Stimulated activated CD4-positive, alpha-beta T cell treated with anti-CD3 and anti-CD28 coated beads, Interleukin-12 subunit alpha, Interleukin-12 subunit beta, amount 100 ng/mL, for 24 hours (primary cell): ENCODE data around the gene DLX4.

Experiments used
- DNase-seq, 2 experiments: peaks; one replicate each; pipeline ENCODE4 v3.0.0-alpha.2; 2020; ENCODE audit warnings: low read depth in 2 of 2

Gene DLX4

DNA sequence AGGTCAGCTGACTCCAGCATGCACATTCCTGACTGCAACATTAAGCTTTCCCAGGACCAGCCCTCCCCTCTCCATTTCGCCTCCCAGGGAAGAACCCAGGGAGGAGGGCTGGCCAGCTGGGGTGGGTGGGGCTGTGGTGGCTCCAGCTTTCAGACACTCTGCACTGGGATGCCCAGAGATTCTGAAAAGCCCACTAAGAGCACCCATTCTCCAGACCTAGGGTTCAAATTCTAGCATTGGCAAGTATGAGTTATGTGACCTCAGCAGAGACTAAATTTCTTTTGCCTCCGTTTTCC is 18.2 kb downstream of the DLX4 start:
- no peak for DNase-seq

DNA sequence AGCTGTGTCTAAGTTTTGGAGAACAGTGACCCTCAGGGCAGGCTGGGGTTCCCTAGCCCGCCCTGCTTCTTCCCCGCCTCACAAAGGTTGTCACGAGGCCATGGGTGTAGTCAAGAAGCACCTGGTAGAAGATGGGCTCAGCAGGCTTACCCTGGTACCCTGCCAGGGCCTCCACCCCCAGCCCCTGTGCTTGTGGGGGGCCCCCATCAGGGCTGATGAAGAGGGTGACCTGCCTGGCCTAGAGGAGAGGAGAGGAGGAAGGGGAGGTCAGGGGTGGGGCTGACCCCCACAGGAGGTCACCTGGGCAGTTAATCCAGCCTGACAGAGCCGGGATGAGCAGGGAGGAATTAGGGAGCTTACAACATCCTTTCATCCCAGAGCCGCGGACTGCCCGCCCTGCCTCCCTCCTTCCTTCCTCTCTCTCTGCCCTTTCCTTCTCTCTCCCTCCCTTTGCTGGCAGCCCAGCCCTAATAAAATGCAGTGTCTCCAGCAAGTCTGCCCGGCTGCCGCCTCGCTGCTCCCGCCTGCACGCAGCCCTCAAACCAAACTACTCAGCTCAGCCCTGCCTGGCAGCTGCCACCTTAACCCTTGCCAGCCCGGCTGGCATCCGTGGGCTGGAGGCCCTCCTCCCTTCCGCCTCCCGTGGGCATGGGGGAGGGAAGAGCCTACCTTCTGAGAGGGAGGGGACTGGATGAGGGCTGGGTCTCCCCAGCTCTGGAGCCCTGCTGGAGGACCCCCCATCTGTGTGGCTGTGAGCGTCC is 18.9 kb downstream of the DLX4 start:
- DNase-seq, result no peak

DNA sequence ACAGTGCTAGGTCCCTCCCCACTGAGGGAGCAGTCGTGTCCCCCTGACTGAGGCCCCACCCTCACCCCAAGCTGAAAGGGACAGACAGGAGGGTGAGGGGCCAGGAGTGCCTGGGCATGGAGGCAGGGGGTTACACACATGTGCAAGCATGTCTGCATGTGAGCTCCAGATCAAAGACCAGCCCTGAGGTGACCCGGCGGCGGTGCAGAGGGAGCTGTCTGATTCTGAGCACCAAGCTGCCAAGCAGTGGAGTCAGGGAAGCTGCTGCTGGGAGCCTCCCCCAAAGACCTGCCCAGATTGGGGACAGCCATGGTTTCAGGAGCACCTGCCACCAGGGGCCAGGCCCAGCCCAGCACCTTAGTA is 20.5 kb downstream of the DLX4 start:
- no peak for DNase-seq

DNA sequence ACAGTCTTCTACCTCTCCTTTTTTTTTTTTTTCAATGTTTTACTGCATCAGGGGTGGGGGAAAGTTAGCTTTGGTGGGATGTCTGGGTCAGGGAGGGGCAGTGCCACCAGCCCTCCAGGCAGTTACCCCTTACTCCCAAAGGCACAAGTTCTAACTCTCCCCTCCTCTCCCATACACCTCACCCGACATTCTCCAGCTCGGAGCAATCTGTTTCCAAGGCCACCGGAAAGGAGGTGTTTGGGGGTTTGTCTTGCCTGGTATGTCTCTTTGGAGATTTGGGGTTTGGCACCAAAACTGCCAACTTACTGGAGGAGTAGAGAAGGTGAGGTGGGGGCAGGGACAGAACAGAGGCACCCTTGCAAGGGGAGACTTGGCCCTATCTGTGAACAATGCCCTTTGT is 21.3 kb downstream of the DLX4 start:
- no peak for DNase-seq

DNA sequence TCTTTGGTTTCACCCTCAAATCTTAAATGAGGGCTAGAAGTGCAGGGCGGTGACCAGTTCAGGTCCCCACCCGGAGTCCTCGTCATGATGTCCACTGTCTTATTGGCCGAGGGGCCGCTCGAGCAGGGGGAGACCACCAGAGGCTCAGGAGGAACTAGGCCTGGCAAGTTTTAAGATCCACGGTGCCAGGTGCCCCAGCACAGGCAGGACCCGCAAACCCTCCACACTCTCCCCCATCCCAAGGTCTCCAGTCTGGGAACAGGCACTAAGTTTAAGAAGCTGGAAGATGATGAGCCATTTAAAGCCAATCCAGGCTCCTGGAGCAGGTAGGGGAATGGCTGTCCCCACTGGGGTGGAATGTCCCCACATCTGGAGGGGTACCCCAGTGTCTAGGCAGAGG is 21.9 kb downstream of the DLX4 start:
- no peak for DNase-seq

DNA sequence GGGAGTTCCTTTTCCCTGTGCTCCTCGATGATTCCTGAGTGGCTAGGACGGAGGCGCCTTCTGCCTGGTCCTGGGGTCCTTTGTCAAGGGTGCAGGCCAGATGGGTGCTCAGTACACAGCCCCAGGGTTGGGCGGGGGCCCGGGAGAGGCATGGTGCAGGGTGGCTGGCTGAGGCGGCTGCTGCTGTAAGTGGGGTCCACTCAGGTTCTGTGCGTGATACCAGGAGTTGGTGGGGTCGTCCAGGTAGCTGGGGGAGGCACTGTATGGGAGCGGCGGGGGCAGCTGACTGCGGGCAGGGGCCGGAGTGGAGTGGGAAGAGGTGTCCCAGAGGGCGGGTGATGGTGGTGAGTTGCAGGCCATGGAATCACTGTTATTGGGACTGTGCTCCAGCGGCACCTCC is 22.4 kb downstream of the DLX4 start:
- DNase-seq, result no peak

DNA sequence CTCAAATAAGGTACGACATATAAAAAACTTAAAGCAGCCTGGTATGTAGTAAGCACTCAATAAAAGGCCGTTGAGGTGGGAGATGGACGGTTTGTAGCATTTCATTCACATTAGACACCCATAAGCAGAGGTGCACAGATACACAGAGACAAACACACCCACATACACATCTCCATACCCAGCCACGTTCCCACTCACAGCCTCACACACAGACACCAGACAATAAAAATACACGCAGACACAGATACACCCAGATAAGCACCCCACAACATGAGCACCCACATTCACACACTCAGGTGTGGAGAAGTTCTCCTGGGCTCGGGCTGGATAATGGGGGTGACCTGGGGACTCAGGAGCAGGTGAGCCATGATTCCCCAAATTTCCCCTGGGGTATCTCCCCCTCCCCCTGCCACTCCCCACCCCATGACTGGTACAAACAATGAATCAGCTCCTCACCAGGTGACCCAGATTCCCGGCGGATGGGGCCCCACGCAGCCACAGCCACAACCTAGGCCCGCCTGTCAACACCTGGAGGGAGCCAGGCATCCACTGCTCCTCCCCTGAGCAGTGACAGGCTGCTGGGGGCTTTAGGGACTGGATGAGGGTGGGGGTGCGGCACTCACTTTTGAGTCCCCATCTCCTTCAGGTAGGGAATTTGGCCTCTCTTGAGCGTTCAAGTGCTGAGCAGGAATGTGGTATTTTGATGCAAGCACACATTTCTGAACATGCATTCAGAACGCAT is 23.4 kb downstream of the DLX4 start:
- no peak for DNase-seq

DNA sequence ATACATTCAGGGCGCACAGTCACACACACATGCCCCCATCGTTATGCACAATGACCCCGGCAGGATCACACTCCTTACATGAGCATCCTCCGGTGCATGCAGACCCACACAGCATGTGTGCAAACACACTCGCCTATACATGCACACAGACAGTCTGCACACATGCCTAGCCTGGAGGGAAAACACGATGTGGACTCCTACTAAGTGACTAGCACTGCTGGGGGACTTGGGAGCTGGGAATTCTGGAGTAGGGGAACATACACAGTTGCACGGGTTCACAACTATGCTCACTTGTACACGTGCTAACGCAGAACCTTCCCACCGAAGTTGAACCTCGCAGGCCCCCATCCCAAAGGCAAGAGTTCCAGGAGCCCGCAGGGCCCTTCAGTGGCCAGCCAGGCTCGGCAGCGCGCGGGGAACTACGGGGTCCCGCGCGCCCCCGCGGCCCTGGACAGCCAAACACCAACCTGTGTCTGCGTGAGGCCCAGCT is 24.0 kb downstream of the DLX4 start:
- DNase-seq, result no peak

DNA sequence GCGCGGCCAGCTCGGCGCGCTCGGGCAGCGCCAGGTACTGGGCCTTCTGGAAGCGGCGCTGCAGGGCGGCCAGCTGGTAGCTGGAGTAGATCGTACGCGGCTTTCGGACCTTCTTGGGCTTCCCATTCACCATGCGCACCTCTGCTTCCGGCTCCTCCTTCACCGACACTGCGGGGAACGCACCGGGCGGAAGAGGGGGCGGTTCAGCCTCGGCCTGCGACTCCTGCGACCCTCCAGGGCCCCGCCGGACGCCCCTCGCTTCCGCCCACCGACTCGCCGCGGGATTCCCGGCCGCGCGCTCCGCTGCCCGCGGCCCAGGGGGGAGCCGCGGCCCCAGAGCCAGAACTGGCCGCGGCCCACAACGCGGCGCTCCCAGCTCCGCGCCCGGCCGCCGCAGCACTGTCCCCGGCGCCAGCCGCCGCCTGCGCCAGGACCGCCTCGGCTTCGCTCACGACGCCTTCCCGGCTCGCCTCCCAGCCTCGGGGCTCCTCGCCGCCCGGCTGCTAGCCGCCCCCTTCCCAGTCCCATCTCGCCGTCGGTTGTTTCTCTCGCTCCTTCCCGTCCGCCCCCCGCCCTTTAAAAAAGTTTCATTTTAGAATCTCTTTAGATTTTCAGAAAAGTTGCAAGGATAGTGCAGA is 24.6 kb downstream of the DLX4 start:
- no peak for DNase-seq

DNA sequence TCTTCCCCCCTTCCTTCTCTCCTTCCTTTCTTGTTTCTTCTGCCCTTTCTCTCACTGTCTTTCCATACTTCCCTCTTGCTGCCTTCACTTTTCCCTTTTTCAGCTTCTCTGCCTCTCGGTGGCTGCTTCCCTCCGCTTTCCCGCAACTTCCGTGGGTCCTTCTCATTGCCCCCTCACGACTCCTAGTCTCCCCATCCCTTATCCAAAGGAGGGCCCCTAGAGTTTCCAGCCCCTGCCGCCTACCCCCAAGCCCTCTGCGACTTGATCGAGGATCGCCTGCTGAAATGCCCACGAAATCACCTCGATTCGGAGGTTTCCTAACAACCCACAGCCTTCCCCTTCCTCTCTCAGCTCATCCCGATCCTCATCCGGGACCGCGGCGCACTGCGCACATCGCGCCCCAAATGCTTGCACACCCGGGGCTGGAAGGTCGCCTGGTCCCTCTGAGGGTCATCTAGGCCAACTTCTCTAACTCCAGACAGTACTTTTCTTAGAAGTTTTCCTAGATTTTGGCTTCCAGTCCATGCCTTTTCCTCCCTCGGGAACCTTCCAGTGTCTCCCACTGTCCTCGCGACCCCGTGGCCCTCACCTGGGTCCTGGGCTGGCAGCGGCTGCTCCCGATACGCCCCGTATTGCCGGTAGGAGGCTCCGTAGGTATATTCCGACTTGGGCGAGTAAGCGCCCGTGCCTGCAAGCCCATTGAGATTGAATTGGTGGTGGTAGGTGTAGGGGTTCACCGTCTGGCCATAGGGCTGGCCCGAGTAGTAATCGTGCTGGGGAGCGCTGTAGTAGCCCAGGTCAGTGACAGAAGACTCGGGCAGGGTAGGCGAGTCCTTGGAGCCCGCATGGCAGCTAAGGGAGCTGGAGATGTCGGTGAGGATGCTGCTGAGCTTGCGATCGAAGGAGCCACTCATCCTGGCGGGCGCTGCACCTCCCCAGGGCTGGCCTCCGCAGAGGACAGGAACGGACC is 25.4 kb downstream of the DLX4 start:
- DNase-seq, result no peak

DNA sequence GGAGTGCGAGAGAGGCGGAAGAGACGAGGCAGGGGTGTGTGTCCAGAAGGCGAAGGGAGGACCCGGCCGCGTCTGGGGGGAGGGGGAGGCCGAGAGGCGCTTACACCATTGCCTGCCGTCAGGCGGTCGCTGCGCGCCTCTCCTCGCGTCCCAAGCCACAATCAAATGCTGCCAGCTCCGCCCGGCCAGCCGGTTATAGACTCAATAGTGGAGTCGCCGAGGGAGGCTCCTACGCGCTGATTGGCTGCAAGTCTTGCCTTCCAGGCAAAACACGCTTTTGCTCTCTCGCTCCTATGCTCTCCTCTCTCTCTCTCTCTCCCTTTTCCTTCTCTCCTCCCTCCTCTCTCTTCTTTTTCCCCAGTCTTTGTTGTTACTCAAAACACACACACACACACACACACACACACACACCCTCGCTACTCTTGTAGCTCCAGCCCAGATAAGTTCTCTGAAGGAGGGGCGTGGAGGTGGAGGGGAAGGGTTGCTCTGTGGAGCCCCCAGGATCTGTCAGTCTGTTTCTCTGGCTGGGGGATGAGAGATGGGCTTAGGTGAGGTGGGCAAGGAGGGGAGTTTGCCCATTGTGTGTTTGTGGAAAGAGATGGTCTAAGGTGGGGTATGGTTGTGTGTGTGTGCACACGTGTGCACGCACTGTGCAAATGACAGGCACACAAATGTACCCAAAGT is 26.2 kb downstream of the DLX4 start, which contains the start of gene DLX3:
Gene DLX3, minus strand, starts transcription at position 170 of the 684 bp plus-strand sequence. CDS start 226 bp downstream, outside the sequence.
- DNase-seq, result no peak

DNA sequence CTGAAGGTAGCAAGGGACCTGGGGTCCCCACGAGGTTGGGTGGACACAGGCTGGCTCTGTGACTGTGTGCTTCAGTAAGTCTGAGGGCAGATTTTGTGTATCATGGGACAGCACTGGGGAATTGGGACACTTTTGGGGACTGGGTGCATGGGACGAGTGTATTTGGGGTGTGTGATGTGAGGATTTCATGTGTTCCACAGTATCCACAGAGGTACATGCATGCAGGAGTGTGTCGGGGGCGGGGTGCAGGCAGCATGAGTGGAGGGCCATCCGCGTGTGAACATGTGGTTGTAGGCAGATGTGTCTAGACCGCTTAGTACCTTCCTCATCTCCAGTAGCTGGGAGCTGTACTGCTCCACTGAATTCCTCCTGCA is 27.1 kb downstream of the DLX4 start:
- DNase-seq, result no peak

DNA sequence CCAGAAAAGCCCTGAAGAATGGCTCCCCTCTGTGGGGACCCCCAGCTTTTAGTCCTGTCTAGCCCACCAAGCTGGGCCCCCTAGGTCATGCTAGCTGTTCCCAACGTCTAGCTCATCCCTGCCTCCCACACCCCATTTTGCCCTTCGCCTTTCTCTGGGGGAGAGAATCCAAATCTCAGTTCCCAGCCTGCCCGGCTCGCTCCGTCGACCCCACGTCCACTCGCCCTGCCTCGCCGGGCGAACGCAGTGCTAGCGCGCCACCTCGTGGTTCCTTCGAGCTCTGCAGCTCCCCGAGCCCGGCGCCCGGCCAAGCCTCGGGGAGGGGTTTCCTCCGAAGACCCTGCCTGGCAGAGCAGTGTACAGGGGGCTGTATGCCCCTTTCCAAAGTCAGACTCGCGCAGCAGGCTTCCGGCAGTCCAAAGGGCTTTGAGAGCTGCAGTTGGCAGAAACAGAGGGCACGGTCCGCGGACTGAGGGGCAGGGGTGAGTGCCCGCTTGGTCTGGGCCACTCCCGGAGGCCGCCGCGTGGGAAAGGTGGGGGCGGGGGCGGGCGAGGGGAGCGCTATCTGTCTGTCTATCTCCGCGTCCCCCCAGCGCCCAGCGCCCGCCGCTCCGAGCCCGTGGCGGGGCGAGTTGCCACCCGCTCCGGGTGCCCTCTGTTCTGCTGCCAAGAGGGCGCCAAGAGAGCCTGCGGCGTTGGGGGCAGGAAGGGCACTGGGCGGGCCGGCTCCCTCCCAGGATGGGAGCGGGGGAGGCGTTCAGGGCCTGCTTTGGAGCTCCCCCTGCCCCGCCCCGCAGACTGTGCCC is 27.7 kb downstream of the DLX4 start:
- peak; percentile 33 to 61 for DNase-seq

DNA sequence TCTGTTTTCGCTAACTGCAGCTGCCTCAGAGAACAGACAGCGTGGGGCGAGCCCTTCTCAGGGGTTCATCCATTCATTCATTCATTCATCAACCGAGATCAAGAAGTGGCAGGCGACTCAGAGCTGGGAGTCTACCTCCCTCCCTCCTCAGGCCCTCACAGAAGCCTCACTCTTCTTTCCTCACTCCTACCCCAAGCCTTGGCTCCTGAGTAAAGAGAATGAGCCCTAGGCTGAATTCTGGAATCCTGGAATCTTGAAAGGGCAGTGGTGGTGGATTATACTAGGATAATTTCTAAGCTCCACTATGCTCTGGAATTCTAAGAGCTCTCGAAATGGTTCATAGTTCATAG is 28.3 kb downstream of the DLX4 start:
- no peak for DNase-seq

DNA sequence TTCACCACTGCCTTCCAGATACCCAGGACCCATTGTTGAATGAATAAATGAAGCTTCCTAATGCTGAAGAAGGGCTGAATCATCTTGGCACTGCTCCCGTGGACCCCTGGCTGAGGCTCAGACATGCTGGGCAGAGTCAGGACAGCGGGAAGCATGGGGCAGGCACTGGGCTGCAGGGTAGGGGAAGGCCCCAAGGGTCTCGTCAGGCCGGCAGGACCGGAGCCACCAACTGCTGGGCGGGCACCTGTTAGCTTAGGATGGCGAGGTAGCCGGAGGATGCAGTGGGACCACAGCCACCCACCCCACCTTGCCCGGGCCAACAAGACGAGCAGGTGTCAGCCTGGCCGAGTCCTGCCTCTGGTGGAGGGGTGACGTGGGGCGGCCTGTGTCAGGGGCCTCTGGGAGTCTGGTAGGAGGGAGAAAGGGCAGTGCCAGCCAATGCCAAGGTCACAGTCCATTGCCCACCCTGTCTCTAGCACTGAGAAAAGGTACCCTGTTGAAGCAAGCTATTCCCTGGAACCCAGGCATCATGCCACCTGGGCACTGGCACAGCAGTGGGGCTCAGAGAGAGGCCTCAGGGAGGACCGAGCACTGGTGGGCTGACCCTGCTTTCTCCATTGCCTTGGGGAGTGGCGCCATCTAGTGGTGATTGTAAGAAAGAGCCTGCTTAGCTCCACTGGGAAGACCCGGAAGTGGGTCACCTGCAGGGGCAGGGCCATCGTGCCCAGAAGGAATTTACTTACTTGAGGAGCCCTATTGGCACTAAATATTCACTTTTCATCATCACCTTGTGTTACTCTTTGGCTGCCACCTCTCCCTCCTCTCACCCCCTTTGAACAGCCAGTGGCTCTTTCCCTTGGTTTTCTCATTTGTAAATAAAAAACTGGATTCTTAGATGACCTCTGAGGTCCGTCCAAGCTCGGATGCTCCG is 29.0 kb downstream of the DLX4 start:
- peak; percentile 66 to 79 for DNase-seq

DNA sequence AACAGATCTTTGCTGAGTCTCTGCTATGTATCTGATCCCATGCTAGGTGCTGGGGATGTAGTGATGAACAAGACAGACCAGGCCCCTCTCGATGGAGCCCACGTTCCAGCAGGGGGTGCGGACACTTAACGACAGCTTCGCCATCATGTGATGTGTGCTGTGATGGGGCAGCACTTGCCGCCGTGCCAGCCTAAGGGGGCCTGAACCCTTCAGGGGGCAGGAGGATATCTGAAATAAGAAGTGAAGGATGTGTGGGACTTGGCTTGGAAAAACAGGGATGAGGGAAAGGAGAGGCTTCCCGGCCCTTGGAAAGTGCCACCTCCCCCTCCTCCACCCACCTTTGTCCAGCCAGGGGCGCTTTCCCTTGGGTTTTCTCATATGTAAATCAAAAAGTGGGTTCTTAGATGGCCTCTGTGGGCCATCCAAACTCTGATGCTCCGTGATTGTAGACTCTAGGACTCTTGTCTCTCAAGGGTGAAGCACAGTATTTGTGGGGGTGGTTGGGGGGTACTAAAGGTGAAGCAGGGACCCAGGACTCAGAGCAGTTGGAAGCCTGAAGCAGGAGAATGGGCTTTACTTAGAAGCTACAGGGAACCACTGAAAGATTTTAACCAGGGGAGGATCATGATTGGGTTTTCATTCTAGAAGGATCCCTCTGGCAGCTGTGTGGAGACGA is 30.0 kb downstream of the DLX4 start:
- DNase-seq, result no peak

DNA sequence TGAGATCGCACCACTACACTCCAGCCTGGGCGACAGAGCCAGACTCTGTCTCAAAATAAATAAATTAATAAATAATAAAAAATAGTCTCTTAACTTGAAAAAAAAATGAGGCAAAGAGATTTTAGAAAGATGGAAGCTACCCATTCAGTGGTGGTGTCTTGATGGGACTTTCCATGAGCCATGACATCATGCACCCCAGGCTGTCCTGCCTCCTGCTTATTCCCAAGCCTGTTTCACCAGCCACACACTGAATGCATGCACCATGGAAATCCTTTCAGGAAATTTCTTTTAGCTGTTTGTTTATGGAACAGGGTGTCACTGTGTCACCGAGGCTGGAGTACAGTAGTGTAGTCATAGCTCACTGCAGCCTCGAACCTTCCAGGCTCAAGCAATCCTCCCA is 34.9 kb downstream of the DLX4 start:
- DNase-seq, result no peak

DNA sequence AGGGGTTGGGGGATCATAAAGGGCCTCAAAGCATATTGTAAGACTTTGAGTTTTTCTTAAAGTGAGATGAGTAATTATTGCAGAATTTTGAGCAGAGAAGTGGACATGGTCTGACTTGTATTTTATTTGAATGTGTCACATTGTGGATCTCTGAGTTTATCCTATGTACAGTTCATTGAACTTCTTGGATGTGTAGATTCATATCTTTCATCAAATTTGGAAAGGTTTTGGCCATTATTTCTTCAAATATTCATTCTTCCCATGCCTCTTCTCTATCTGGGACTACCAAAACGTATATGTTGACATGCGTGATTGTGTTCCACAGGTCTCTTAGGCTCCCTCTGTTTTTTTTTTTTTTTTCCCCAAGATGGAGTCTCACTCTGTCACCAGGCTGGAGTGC is 40.3 kb downstream of the DLX4 start:
- no peak for DNase-seq

DNA sequence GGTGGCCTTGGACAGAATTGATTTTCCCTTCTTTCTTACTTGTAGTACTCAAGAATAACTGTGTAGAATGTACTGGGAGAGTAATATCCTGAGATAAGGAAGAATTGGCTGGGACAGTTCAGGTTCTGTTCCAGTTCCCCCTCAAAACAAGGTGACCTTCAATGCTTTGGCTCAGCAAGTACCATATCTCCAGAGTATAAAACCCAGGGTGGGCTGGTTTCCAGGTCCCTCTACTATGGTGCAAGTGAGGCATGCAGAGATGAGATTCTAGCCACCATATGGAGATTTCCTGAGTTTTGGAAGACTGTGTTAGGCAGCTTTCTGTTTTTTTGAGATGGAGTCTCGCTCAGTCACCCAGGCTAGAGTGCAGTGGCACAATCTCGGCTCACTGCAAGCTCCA is 44.1 kb downstream of the DLX4 start:
- DNase-seq, result no peak
